ENCODE measurements around the gene KLF15. TPM values are rescaled to one million over a fixed set of nuclear protein-coding genes. Genes with fewer than 3 reads are reported as not detected.

KLF15 gene
- total RNA-seq, result under 1 TPM in 1 of 2 donors, not detected in 1; 0.26 TPM

GRCh38 chr3:126357295-126358037 lies at the start of gene KLF15:
KLF15 (minus strand) TSS chr3:126357408; CDS start chr3:126352922, 4,486 bp downstream.
- DNase-seq (ENCODE audit: low spot score) (peak; percentile 88), ATAC-seq (peak; percentile 93 to 95)
- H3K4me1 Mint-ChIP-seq (ENCODE audit: low read depth in 2 of 2), result peaks cover 5 to 8% of the 10 kb centered on the region in 2 donors
- H3K36me3 Mint-ChIP-seq, result no peaks in the 10 kb centered on the region
- H3K9me3 Mint-ChIP-seq, result no peaks in the 10 kb centered on the region
- no peak within 1 kb of the TSS for H3K27ac Mint-ChIP-seq
- H3K4me3 Mint-ChIP-seq, result peak within 1 kb of the TSS; percentile 85
- H3K27me3 Mint-ChIP-seq, result peaks cover 35 to 46% of the 10 kb centered on the region in 2 donors

- DNase-seq (ENCODE audit: low spot score) (no peak), ATAC-seq (no peak)
- Mint-ChIP-seq H3K4me3 (no peak overlapping the region), H3K4me1 (ENCODE audit: low read depth in 2 of 2) (no peaks in the 10 kb centered on the region), H3K27me3 (peaks cover 19 to 30% of the 10 kb centered on the region in 2 donors), H3K36me3 (no peaks in the 10 kb centered on the region), H3K9me3 (no peaks in the 10 kb centered on the region), H3K27ac (no peak overlapping the region)
These were observed 49.4 kb upstream of the KLF15 start for GRCh38 chr3:126406389-126407296.

- no peak overlapping the region for H3K27ac Mint-ChIP-seq
- DNase-seq (ENCODE audit: low spot score) (no peak), ATAC-seq (peak in 1 of 2 donors; percentile 28)
- no peaks in the 10 kb centered on the region for H3K9me3 Mint-ChIP-seq
- H3K36me3 Mint-ChIP-seq, result no peaks in the 10 kb centered on the region
- H3K4me3 Mint-ChIP-seq, result no peak overlapping the region
- H3K4me1 Mint-ChIP-seq (ENCODE audit: low read depth in 2 of 2), result no peaks in the 10 kb centered on the region
- peaks cover 11 to 19% of the 10 kb centered on the region in 2 donors for H3K27me3 Mint-ChIP-seq
These were observed 45.6 kb upstream of the KLF15 start for GRCh38 chr3:126402666-126403302.

- peaks cover 11 to 19% of the 10 kb centered on the region in 2 donors for H3K27me3 Mint-ChIP-seq
- no peak for DNase-seq (ENCODE audit: low spot score)
- no peak overlapping the region for H3K4me3 Mint-ChIP-seq
- no peaks in the 10 kb centered on the region for H3K4me1 Mint-ChIP-seq (ENCODE audit: low read depth in 2 of 2)
- no peaks in the 10 kb centered on the region for H3K9me3 Mint-ChIP-seq
- peak in 1 of 2 donors; percentile 21 for ATAC-seq
- no peak overlapping the region for H3K27ac Mint-ChIP-seq
- H3K36me3 Mint-ChIP-seq, result no peaks in the 10 kb centered on the region
These were observed 45.0 kb upstream of the KLF15 start for GRCh38 chr3:126402178-126402577.

- H3K36me3 Mint-ChIP-seq, result no peaks in the 10 kb centered on the region
- DNase-seq (ENCODE audit: low spot score) (no peak), ATAC-seq (no peak)
- no peak overlapping the region for H3K4me3 Mint-ChIP-seq
- no peaks in the 10 kb centered on the region for H3K4me1 Mint-ChIP-seq (ENCODE audit: low read depth in 2 of 2)
- H3K27me3 Mint-ChIP-seq, result peaks cover 11 to 19% of the 10 kb centered on the region in 2 donors
- H3K9me3 Mint-ChIP-seq, result no peaks in the 10 kb centered on the region
- H3K27ac Mint-ChIP-seq, result no peak overlapping the region
These were observed 44.5 kb upstream of the KLF15 start for GRCh38 chr3:126401611-126402160.

GRCh38 chr3:126399756-126400155 lies 42.5 kb upstream of the KLF15 start:
- Mint-ChIP-seq H3K27me3 (peaks cover 18 to 26% of the 10 kb centered on the region in 2 donors), H3K4me3 (no peak overlapping the region), H3K27ac (no peak overlapping the region), H3K4me1 (ENCODE audit: low read depth in 2 of 2) (no peaks in the 10 kb centered on the region), H3K9me3 (no peaks in the 10 kb centered on the region), H3K36me3 (no peaks in the 10 kb centered on the region)
- DNase-seq (ENCODE audit: low spot score) (no peak), ATAC-seq (no peak)

GRCh38 chr3:126399351-126399735 lies 42.1 kb upstream of the KLF15 start:
- H3K4me3 Mint-ChIP-seq, result no peak overlapping the region
- peaks cover 18 to 26% of the 10 kb centered on the region in 2 donors for H3K27me3 Mint-ChIP-seq
- no peaks in the 10 kb centered on the region for H3K9me3 Mint-ChIP-seq
- H3K36me3 Mint-ChIP-seq, result no peaks in the 10 kb centered on the region
- no peak for ATAC-seq
- H3K4me1 Mint-ChIP-seq (ENCODE audit: low read depth in 2 of 2), result no peaks in the 10 kb centered on the region
- no peak for DNase-seq (ENCODE audit: low spot score)
- H3K27ac Mint-ChIP-seq, result no peak overlapping the region

- ATAC-seq (no peak), DNase-seq (ENCODE audit: low spot score) (no peak)
- Mint-ChIP-seq H3K27me3 (peaks cover 23 to 32% of the 10 kb centered on the region in 2 donors), H3K9me3 (no peaks in the 10 kb centered on the region), H3K4me1 (ENCODE audit: low read depth in 2 of 2) (no peaks in the 10 kb centered on the region), H3K27ac (no peak overlapping the region), H3K4me3 (no peak overlapping the region), H3K36me3 (no peaks in the 10 kb centered on the region)
These were observed 41.5 kb upstream of the KLF15 start for GRCh38 chr3:126398423-126399350.

- DNase-seq (ENCODE audit: low spot score), result no peak
- H3K4me3 Mint-ChIP-seq, result no peak overlapping the region
- no peak for ATAC-seq
- H3K36me3 Mint-ChIP-seq, result no peaks in the 10 kb centered on the region
- H3K4me1 Mint-ChIP-seq (ENCODE audit: low read depth in 2 of 2), result no peaks in the 10 kb centered on the region
- H3K27ac Mint-ChIP-seq, result no peak overlapping the region
- H3K27me3 Mint-ChIP-seq, result peaks cover 29 to 37% of the 10 kb centered on the region in 2 donors
- H3K9me3 Mint-ChIP-seq, result no peaks in the 10 kb centered on the region
These were observed 40.6 kb upstream of the KLF15 start for GRCh38 chr3:126397610-126398422.

GRCh38 chr3:126396536-126396935 lies 39.3 kb upstream of the KLF15 start:
- Mint-ChIP-seq H3K4me1 (ENCODE audit: low read depth in 2 of 2) (no peaks in the 10 kb centered on the region), H3K9me3 (no peaks in the 10 kb centered on the region)
- DNase-seq (ENCODE audit: low spot score), result no peak

GRCh38 chr3:126395846-126396513 lies 38.8 kb upstream of the KLF15 start:
- Mint-ChIP-seq H3K4me3 (no peak overlapping the region), H3K27ac (no peak overlapping the region), H3K27me3 (peaks cover 40 to 44% of the 10 kb centered on the region in 2 donors), H3K4me1 (ENCODE audit: low read depth in 2 of 2) (no peaks in the 10 kb centered on the region), H3K36me3 (no peaks in the 10 kb centered on the region), H3K9me3 (no peaks in the 10 kb centered on the region)
- no peak for ATAC-seq
- DNase-seq (ENCODE audit: low spot score), result no peak

More at GRCh38 chr3:126396536-126396935, 39.3 kb upstream of the KLF15 start:
- ATAC-seq, result no peak
- Mint-ChIP-seq H3K27ac (no peak overlapping the region), H3K27me3 (peaks cover 37 to 44% of the 10 kb centered on the region in 2 donors), H3K36me3 (no peaks in the 10 kb centered on the region), H3K4me3 (no peak overlapping the region)

- Mint-ChIP-seq H3K4me3 (no peak overlapping the region), H3K27me3 (peaks cover 40 to 44% of the 10 kb centered on the region in 2 donors), H3K9me3 (no peaks in the 10 kb centered on the region), H3K4me1 (ENCODE audit: low read depth in 2 of 2) (no peaks in the 10 kb centered on the region), H3K36me3 (no peaks in the 10 kb centered on the region), H3K27ac (no peak overlapping the region)
- DNase-seq (ENCODE audit: low spot score) (no peak), ATAC-seq (no peak)
These were observed 37.7 kb upstream of the KLF15 start for GRCh38 chr3:126394977-126395321.

Data from natural killer cell treated with Interleukin-12 subunit alpha and Interleukin-12 subunit beta and Interleukin-15 and Interleukin-18, amount 100 ng/mL, for 72 hours (primary cell).